Renal cortical epithelial cell (primary cell): ENCODE results near the gene CD274. TPM values are rescaled to one million over a fixed set of nuclear protein-coding genes. Genes with fewer than 3 reads are reported as not detected.
"Not testable (repeated sequence)": the region's sequence is repeated elsewhere in the genome, so short reads cannot be mapped to it uniquely, and the experiment has no call there.

ENCODE experiments used
- DNase-seq: peaks from one replicate; pipeline ENCODE4 v3.0.0-alpha.2; 2011; ENCODE audit warnings: low read depth
- total RNA-seq: library from RNA; depleted of rRNA; stranded (reverse); fragments of >200 nt; gene quantifications from 2 replicates; pipeline ENCODE4 v1.2.3, GENCODE V29; 2014

CD274 gene
- total RNA-seq, 1 donor from 2014 or later, result 9.8 TPM

- no peak for DNase-seq
These were observed 16.4 kb downstream of the CD274 start for GRCh38 chr9:5466766-5467165.

- DNase-seq, result no peak
These were observed 18.5 kb downstream of the CD274 start for GRCh38 chr9:5468850-5469249.

- DNase-seq, result no peak
These were observed 19.8 kb downstream of the CD274 start for GRCh38 chr9:5470122-5470521.

GRCh38 chr9:5470816-5471215 is 20.5 kb downstream of the CD274 start:
- no peak for DNase-seq

- DNase-seq, result not testable (repeated sequence)
These were observed 25.3 kb downstream of the CD274 start for GRCh38 chr9:5475611-5476010.

GRCh38 chr9:5478206-5478605 is 27.9 kb downstream of the CD274 start:
- DNase-seq, result no peak

- no peak for DNase-seq
These were observed 29.8 kb downstream of the CD274 start for GRCh38 chr9:5479994-5480694.

GRCh38 chr9:5480919-5481318 is 30.6 kb downstream of the CD274 start:
- DNase-seq, result no peak

GRCh38 chr9:5481322-5482040 is 31.1 kb downstream of the CD274 start:
- DNase-seq, result no peak

- no peak for DNase-seq
These were observed 31.9 kb downstream of the CD274 start for GRCh38 chr9:5482194-5482593.

- no peak for DNase-seq
These were observed 33.0 kb downstream of the CD274 start for GRCh38 chr9:5483306-5483705.

GRCh38 chr9:5485378-5486085 is 35.2 kb downstream of the CD274 start:
- no peak for DNase-seq

- no peak for DNase-seq
These were observed 36.6 kb downstream of the CD274 start for GRCh38 chr9:5486988-5487387.

GRCh38 chr9:5488221-5489008 is 38.1 kb downstream of the CD274 start:
- no peak for DNase-seq

- peak; percentile 83 for DNase-seq
These were observed 39.5 kb downstream of the CD274 start for GRCh38 chr9:5489630-5490490.

- peak; percentile 65 for DNase-seq
These were observed 42.8 kb downstream of the CD274 start for GRCh38 chr9:5492965-5493678.

- DNase-seq, result peak; percentile 87
These were observed 43.6 kb downstream of the CD274 start for GRCh38 chr9:5493679-5494511.

GRCh38 chr9:5494765-5495164 is 44.4 kb downstream of the CD274 start:
- DNase-seq, result not testable (repeated sequence)

- DNase-seq, result no peak
These were observed 48.8 kb downstream of the CD274 start for GRCh38 chr9:5499157-5499556.
